GM23338 (cell line): ENCODE data around the gene RBBP8. TPM values are rescaled to one million over a fixed set of nuclear protein-coding genes. Genes with fewer than 3 reads are reported as not detected.

Source experiments
- ATAC-seq: fragments of 200-7000 bp; cut with Tn5 transposase; 3 replicates; pipeline ENCODE4 v1.9.1; 2020
- DNase-seq: peaks from one replicate; pipeline ENCODE4 v3.0.0-alpha.2; 2015; ENCODE audit warnings: low spot score
- H2AFZ ChIP-seq: fragments of 200-600 bp; sonication (generic); 2 replicates; pipeline ENCODE4 v1.8.0; 2016; ENCODE audit warnings: antibody characterized with exemption, mild to moderate bottlenecking, moderate library complexity
- H3F3A ChIP-seq: fragments of 200-600 bp; sonication (generic); replicated peaks from 2 replicates; pipeline ENCODE4 v1.8.0; 2017; ENCODE audit warnings: antibody characterized with exemption, mixed run types, low read depth
- H3K27ac ChIP-seq: fragments of 200-600 bp; sonication (generic); 2 replicates; pipeline ENCODE4 v1.6.1; 2016; ENCODE audit warnings: low read depth
- H3K27me3 ChIP-seq: fragments of 200-600 bp; sonication (generic); 2 replicates; pipeline ENCODE4 v1.8.0; 2016; ENCODE audit warnings: mild to moderate bottlenecking, mixed run types, moderate library complexity; ENCODE audit not compliant: insufficient read depth
- H3K36me3 ChIP-seq: fragments of 200-600 bp; sonication (generic); 2 replicates; pipeline ENCODE4 v1.8.0; 2016; ENCODE audit warnings: mild to moderate bottlenecking; ENCODE audit not compliant: insufficient read depth
- H3K4me1 ChIP-seq: fragments of 200-600 bp; sonication (generic); 2 replicates; pipeline ENCODE4 v1.8.0; 2016; ENCODE audit warnings: mild to moderate bottlenecking, moderate library complexity; ENCODE audit not compliant: insufficient read depth
- H3K4me2 ChIP-seq: fragments of 200-600 bp; sonication (generic); 2 replicates; pipeline ENCODE4 v1.7.1; 2017; ENCODE audit warnings: mixed run types
- H3K4me3 ChIP-seq: fragments of 200-600 bp; sonication (generic); 2 replicates; pipeline ENCODE4 v1.6.1; 2016; ENCODE audit warnings: mixed run types
- H3K79me2 ChIP-seq: fragments of 200-600 bp; sonication (generic); replicated peaks from 2 replicates; pipeline ENCODE4 v1.8.0; 2017; ENCODE audit warnings: mild to moderate bottlenecking; ENCODE audit not compliant: insufficient read depth
- H3K9me2 ChIP-seq: fragments of 200-600 bp; sonication (generic); 2 replicates; pipeline ENCODE4 v1.8.0; 2017; ENCODE audit not compliant: insufficient read depth
- H4K20me1 ChIP-seq: fragments of 200-600 bp; sonication (generic); replicated peaks from 2 replicates; pipeline ENCODE4 v1.8.0; 2017; ENCODE audit warnings: mild to moderate bottlenecking; ENCODE audit not compliant: insufficient read depth
- H3K27ac Mint-ChIP-seq: 2 replicates; pipeline ENCODE4 v1.8.0; 2020; ENCODE audit warnings: inconsistent platforms, mild to moderate bottlenecking, moderate library complexity, mixed read lengths
- H3K27me3 Mint-ChIP-seq: 3 replicates; pipeline ENCODE4 v1.8.0; 2022; ENCODE audit warnings: low read depth, mild to moderate bottlenecking, moderate library complexity, mixed read lengths, inconsistent platforms; ENCODE audit not compliant: insufficient read depth, poor library complexity
- H3K36me3 Mint-ChIP-seq: 3 replicates; pipeline ENCODE4 v1.8.0; 2021; ENCODE audit warnings: low read depth, mild to moderate bottlenecking, inconsistent platforms, moderate library complexity, mixed read lengths
- H3K4me1 Mint-ChIP-seq: 3 replicates; pipeline ENCODE4 v1.8.0; 2020; ENCODE audit warnings: mild to moderate bottlenecking, inconsistent platforms, mixed read lengths
- H3K4me3 Mint-ChIP-seq: 3 replicates; pipeline ENCODE4 v1.8.0; 2021; ENCODE audit warnings: moderate library complexity, mild to moderate bottlenecking, inconsistent platforms, mixed read lengths
- H3K9me3 Mint-ChIP-seq: 3 replicates; pipeline ENCODE4 v1.8.0; 2020; ENCODE audit warnings: moderate library complexity, mild to moderate bottlenecking, inconsistent platforms, mixed read lengths
- CREB1 ChIP-seq: fragments of 250-450 bp; sonication (Bioruptor Pico); IDR thresholded peaks from 2 replicates; pipeline ENCODE4 v1.5.0; 2020; ENCODE audit warnings: low read depth, mild to moderate bottlenecking, moderate library complexity
- EZH2 ChIP-seq: fragments of 200-600 bp; sonication (generic); IDR thresholded peaks from one replicate; pipeline ENCODE4 v1.8.0; 2017; ENCODE audit warnings: antibody characterized with exemption, mild to moderate bottlenecking, low read depth; ENCODE audit not compliant: unreplicated experiment
- EZH2phosphoT487 ChIP-seq: fragments of 200-600 bp; sonication (generic); IDR thresholded peaks from one replicate; pipeline ENCODE4 v1.8.1; 2018; ENCODE audit warnings: antibody characterized with exemption; ENCODE audit not compliant: unreplicated experiment
- JUNB ChIP-seq: IDR thresholded peaks from one replicate; pipeline ENCODE4 v1.6.1; 2016; ENCODE audit warnings: antibody characterized with exemption; ENCODE audit not compliant: unreplicated experiment
- NANOG ChIP-seq: IDR thresholded peaks from 2 replicates; pipeline ENCODE4 v1.6.1; 2016; ENCODE audit warnings: antibody characterized with exemption, borderline replicate concordance
- POLR2AphosphoS5 ChIP-seq: IDR thresholded peaks from 2 replicates; pipeline ENCODE4 v1.6.1; 2016; ENCODE audit warnings: antibody characterized with exemption, low read depth
- STAT1 ChIP-seq: IDR thresholded peaks from one replicate; pipeline ENCODE4 v1.6.1; 2016; ENCODE audit warnings: antibody characterized with exemption; ENCODE audit not compliant: unreplicated experiment
- ZNF114 ChIP-seq: fragments of 250-450 bp; sonication (Bioruptor Pico); IDR thresholded peaks from 2 replicates; pipeline ENCODE4 v1.5.0; 2020; ENCODE audit warnings: mild to moderate bottlenecking, moderate library complexity
- ZNF331 ChIP-seq: fragments of 250-450 bp; sonication (Bioruptor Pico); IDR thresholded peaks from 2 replicates; pipeline ENCODE4 v1.5.0; 2020; ENCODE audit warnings: low read depth, mild to moderate bottlenecking, moderate library complexity
- polyA plus RNA-seq: library from polyadenylated mRNA; unstranded; fragments of >200 nt; fragmentation: Nextera tagmentation; extraction: Ambion mirVana; gene quantifications from 2 replicates; pipeline ENCODE4 v1.2.1, GENCODE V29; 2016
- total RNA-seq: library from RNA; depleted of rRNA; stranded (reverse); fragments of >200 nt; shearing (Covaris generic); gene quantifications from 2 replicates; pipeline ENCODE4 v1.2.3, GENCODE V29; 2014
- TF ChIP-seq, protein P1 (sequence below): IDR thresholded peaks from 2 replicates; pipeline ENCODE4 v1.6.1; 2016; ENCODE audit warnings: antibody characterized with exemption
- TF ChIP-seq, protein P2 (sequence below), 2 experiments: fragments of 200-600 bp in 1 of 2; sonication (generic) in 1 of 2; conservative IDR thresholded peaks; 2 replicates each; pipeline versions ENCODE4 v1.5.1 to v1.6.1; 2016 to 2017; ENCODE audit warnings: antibody characterized with exemption in 2 of 2, low read depth in 2 of 2, mild to moderate bottlenecking in 2 of 2, moderate library complexity in 1 of 2
- TF ChIP-seq, protein P3 (sequence below): IDR thresholded peaks from one replicate; pipeline ENCODE4 v1.6.1; 2018; ENCODE audit warnings: antibody characterized with exemption; ENCODE audit not compliant: unreplicated experiment
- TF ChIP-seq, protein P4 (sequence below): fragments of 250-450 bp; sonication (Bioruptor Pico); IDR thresholded peaks from 2 replicates; pipeline ENCODE4 v1.5.0; 2020; ENCODE audit warnings: mild to moderate bottlenecking, moderate library complexity

The RBBP8 gene
- total and polyA plus RNA-seq, 2 experiments from 2014 or later: 53.3 to 55.6 TPM

DNA sequence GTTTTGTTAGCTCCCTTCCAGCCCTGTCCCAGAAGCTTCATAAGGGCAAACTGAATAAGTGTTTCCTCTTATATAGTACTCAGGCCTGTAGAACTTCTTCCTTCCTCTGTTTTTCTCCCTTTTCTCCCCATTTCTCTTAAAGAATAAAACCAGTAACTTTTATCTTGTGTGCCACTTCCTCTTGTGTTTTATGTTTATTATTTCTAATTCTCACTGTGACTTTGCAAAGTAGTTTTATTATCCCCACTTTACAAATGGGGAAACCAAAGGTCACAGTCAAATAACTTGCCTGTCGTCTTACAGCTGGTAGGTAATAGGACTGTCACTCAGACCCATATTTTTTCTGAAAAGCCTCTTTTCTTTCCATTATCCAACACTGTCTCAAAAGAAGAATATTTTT, 42.4 kb downstream of the RBBP8 start:
- Histone ChIP-seq H3K36me3 (no peaks in the 10 kb centered on the region), H3F3A (no peaks in the 10 kb centered on the region), H3K4me3 (no peak overlapping the region), H2AFZ (no peak overlapping the region), H3K79me2 (no peaks in the 10 kb centered on the region), H4K20me1 (no peaks in the 10 kb centered on the region), H3K4me1 (no peaks in the 10 kb centered on the region), H3K27ac (no peak overlapping the region), H3K27me3 (no peaks in the 10 kb centered on the region), H3K9me2 (no peaks in the 10 kb centered on the region), H3K4me2 (no peak overlapping the region)
- peaks cover 17% of the 10 kb centered on the region for H3K36me3 Mint-ChIP-seq
- H3K9me3 Mint-ChIP-seq: no peaks in the 10 kb centered on the region; the same call in 2 of the 3 replicates
- peaks cover 5% of the 10 kb centered on the region; the same call in 1 of the 3 replicates for H3K4me1 Mint-ChIP-seq
- ATAC-seq (no peak), DNase-seq (no peak)
- TF ChIP-seq NANOG (no peak), STAT1 (no peak), EZH2 (no peak), POLR2AphosphoS5 (no peak), EZH2phosphoT487 (no peak), ZNF331 (no peak), CREB1 (CRISPR knock-in tag) (no peak), ZNF114 (CRISPR knock-in tag) (no peak), JUNB (no peak)
- TF ChIP-seq, protein P1, sequence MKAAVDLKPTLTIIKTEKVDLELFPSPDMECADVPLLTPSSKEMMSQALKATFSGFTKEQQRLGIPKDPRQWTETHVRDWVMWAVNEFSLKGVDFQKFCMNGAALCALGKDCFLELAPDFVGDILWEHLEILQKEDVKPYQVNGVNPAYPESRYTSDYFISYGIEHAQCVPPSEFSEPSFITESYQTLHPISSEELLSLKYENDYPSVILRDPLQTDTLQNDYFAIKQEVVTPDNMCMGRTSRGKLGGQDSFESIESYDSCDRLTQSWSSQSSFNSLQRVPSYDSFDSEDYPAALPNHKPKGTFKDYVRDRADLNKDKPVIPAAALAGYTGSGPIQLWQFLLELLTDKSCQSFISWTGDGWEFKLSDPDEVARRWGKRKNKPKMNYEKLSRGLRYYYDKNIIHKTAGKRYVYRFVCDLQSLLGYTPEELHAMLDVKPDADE: no peak
- TF ChIP-seq, protein P2, sequence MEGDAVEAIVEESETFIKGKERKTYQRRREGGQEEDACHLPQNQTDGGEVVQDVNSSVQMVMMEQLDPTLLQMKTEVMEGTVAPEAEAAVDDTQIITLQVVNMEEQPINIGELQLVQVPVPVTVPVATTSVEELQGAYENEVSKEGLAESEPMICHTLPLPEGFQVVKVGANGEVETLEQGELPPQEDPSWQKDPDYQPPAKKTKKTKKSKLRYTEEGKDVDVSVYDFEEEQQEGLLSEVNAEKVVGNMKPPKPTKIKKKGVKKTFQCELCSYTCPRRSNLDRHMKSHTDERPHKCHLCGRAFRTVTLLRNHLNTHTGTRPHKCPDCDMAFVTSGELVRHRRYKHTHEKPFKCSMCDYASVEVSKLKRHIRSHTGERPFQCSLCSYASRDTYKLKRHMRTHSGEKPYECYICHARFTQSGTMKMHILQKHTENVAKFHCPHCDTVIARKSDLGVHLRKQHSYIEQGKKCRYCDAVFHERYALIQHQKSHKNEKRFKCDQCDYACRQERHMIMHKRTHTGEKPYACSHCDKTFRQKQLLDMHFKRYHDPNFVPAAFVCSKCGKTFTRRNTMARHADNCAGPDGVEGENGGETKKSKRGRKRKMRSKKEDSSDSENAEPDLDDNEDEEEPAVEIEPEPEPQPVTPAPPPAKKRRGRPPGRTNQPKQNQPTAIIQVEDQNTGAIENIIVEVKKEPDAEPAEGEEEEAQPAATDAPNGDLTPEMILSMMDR (conservative IDR thresholded peaks at IDR 0.05; ENCODE audit: low read depth in 2 of 2): no peak
- TF ChIP-seq, protein P3, sequence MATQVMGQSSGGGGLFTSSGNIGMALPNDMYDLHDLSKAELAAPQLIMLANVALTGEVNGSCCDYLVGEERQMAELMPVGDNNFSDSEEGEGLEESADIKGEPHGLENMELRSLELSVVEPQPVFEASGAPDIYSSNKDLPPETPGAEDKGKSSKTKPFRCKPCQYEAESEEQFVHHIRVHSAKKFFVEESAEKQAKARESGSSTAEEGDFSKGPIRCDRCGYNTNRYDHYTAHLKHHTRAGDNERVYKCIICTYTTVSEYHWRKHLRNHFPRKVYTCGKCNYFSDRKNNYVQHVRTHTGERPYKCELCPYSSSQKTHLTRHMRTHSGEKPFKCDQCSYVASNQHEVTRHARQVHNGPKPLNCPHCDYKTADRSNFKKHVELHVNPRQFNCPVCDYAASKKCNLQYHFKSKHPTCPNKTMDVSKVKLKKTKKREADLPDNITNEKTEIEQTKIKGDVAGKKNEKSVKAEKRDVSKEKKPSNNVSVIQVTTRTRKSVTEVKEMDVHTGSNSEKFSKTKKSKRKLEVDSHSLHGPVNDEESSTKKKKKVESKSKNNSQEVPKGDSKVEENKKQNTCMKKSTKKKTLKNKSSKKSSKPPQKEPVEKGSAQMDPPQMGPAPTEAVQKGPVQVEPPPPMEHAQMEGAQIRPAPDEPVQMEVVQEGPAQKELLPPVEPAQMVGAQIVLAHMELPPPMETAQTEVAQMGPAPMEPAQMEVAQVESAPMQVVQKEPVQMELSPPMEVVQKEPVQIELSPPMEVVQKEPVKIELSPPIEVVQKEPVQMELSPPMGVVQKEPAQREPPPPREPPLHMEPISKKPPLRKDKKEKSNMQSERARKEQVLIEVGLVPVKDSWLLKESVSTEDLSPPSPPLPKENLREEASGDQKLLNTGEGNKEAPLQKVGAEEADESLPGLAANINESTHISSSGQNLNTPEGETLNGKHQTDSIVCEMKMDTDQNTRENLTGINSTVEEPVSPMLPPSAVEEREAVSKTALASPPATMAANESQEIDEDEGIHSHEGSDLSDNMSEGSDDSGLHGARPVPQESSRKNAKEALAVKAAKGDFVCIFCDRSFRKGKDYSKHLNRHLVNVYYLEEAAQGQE: no peak
- TF ChIP-seq, protein P4, sequence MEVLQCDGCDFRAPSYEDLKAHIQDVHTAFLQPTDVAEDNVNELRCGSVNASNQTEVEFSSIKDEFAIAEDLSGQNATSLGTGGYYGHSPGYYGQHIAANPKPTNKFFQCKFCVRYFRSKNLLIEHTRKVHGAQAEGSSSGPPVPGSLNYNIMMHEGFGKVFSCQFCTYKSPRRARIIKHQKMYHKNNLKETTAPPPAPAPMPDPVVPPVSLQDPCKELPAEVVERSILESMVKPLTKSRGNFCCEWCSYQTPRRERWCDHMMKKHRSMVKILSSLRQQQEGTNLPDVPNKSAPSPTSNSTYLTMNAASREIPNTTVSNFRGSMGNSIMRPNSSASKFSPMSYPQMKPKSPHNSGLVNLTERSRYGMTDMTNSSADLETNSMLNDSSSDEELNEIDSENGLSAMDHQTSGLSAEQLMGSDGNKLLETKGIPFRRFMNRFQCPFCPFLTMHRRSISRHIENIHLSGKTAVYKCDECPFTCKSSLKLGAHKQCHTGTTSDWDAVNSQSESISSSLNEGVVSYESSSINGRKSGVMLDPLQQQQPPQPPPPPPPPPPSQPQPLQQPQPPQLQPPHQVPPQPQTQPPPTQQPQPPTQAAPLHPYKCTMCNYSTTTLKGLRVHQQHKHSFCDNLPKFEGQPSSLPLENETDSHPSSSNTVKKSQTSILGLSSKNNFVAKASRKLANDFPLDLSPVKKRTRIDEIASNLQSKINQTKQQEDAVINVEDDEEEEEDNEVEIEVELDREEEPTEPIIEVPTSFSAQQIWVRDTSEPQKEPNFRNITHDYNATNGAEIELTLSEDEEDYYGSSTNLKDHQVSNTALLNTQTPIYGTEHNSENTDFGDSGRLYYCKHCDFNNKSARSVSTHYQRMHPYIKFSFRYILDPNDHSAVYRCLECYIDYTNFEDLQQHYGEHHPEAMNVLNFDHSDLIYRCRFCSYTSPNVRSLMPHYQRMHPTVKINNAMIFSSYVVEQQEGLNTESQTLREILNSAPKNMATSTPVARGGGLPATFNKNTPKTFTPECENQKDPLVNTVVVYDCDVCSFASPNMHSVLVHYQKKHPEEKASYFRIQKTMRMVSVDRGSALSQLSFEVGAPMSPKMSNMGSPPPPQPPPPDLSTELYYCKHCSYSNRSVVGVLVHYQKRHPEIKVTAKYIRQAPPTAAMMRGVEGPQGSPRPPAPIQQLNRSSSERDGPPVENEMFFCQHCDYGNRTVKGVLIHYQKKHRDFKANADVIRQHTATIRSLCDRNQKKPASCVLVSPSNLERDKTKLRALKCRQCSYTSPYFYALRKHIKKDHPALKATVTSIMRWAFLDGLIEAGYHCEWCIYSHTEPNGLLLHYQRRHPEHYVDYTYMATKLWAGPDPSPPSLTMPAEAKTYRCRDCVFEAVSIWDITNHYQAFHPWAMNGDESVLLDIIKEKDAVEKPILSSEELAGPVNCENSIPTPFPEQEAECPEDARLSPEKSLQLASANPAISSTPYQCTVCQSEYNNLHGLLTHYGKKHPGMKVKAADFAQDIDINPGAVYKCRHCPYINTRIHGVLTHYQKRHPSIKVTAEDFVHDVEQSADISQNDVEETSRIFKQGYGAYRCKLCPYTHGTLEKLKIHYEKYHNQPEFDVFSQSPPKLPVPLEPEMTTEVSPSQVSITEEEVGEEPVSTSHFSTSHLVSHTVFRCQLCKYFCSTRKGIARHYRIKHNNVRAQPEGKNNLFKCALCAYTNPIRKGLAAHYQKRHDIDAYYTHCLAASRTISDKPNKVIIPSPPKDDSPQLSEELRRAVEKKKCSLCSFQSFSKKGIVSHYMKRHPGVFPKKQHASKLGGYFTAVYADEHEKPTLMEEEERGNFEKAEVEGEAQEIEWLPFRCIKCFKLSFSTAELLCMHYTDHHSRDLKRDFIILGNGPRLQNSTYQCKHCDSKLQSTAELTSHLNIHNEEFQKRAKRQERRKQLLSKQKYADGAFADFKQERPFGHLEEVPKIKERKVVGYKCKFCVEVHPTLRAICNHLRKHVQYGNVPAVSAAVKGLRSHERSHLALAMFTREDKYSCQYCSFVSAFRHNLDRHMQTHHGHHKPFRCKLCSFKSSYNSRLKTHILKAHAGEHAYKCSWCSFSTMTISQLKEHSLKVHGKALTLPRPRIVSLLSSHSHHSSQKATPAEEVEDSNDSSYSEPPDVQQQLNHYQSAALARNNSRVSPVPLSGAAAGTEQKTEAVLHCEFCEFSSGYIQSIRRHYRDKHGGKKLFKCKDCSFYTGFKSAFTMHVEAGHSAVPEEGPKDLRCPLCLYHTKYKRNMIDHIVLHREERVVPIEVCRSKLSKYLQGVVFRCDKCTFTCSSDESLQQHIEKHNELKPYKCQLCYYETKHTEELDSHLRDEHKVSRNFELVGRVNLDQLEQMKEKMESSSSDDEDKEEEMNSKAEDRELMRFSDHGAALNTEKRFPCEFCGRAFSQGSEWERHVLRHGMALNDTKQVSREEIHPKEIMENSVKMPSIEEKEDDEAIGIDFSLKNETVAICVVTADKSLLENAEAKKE (CRISPR knock-in tag): no peak
- no peak overlapping the region for H3K4me3 Mint-ChIP-seq
- H3K27me3 Mint-ChIP-seq: no peaks in the 10 kb centered on the region
- no peak overlapping the region for H3K27ac Mint-ChIP-seq
